ENCODE results near the gene PLEKHM2. TPM values are rescaled to one million over a fixed set of nuclear protein-coding genes. Genes with fewer than 3 reads are reported as not detected.

PLEKHM2 gene
- total RNA-seq, 2 donors from 2014 or later = 32.7 to 37.2 TPM

GRCh38 chr1:15681349-15682292 is 2.5 kb upstream of the PLEKHM2 start:
- TF ChIP-seq, protein P1, sequence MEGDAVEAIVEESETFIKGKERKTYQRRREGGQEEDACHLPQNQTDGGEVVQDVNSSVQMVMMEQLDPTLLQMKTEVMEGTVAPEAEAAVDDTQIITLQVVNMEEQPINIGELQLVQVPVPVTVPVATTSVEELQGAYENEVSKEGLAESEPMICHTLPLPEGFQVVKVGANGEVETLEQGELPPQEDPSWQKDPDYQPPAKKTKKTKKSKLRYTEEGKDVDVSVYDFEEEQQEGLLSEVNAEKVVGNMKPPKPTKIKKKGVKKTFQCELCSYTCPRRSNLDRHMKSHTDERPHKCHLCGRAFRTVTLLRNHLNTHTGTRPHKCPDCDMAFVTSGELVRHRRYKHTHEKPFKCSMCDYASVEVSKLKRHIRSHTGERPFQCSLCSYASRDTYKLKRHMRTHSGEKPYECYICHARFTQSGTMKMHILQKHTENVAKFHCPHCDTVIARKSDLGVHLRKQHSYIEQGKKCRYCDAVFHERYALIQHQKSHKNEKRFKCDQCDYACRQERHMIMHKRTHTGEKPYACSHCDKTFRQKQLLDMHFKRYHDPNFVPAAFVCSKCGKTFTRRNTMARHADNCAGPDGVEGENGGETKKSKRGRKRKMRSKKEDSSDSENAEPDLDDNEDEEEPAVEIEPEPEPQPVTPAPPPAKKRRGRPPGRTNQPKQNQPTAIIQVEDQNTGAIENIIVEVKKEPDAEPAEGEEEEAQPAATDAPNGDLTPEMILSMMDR (IDR thresholded peaks at IDR 0.05) = no peak
- Histone ChIP-seq H3K27ac (no peak overlapping the region), H3K9ac (ENCODE audit: low read depth in 2 of 2, low read length in 2 of 2) (no peak overlapping the region), H3K4me3 (no peak overlapping the region), H3K36me3 (no peaks in the 10 kb centered on the region), H3K9me3 (no peaks in the 10 kb centered on the region), H3K27me3 (no peaks in the 10 kb centered on the region), H3K4me1 (peaks cover 3% of the 10 kb centered on the region)
- intact Hi-C loops (cut with DNase I) = no loop called here
- no peak for DNase-seq

DNA sequence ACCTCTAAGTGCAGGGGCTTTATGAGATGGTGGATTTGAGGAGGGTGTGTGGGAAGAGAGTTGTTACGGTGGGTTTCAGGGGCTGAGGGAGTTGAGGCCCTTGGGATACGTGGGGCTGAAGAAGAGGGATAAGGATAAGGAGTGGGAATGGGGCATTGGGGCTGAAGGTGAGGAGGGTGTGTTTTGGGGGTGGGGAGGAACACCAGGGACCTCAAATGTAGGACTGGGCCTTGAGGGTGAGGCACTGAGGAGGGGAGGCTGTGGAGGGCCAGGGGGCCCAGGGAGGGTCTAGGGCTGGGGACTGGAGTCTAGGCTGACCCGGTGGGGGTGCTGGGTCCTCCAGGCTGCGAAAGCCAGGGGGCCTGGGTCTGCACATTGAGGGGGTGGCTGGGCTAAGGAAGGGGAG is 1.2 kb upstream of the PLEKHM2 start:
- TF ChIP-seq, protein P1 (IDR thresholded peaks at IDR 0.05) = no peak
- intact Hi-C loops (cut with DNase I) = no loop called here
- no peak overlapping the region for H3K9ac ChIP-seq (ENCODE audit: low read depth in 2 of 2, low read length in 2 of 2)

DNA sequence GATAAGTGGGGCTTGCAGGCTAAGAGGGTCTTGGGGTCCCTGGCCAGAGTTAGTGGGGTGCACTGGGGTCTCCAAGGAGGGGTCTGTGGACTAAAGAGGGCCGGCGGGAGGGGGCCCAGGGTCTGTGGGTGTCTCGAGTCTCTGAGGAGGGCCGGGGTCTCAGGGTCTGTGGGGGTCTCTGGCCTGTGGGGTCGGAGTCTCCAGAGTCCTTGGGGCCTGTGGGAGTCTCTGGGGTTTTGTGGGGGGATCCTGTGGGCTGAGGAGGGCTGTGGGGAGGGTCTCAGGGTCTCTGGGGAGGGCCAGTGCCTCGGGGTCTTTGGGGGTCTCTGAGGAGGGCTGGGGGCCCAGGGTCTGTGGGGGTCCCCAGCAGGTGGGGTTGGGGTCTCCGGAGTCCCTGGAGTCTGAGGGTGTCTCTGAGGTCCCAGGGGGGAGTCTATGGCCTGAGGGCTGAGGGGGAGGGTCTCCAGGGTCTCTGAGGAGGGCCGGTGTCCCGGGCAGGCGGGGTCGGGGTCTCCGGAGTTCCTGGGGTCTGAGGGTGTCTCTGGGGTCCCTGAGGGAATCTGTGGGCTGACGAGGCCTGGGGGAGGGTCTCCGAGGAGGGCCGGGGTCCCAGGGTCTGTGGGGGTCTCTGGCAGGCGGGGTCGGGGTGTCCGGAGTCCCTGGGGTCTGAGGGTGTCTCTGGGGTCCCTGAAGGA is 628 bp upstream of the PLEKHM2 start:
- H3K27ac ChIP-seq = peak overlapping the region; percentile 70
- peak overlapping the region; percentile 59 for H3K4me3 ChIP-seq
- DNase-seq = no peak
- no peaks in the 10 kb centered on the region for H3K36me3 ChIP-seq
- no peaks in the 10 kb centered on the region for H3K9me3 ChIP-seq
- no peaks in the 10 kb centered on the region for H3K27me3 ChIP-seq
- peaks cover 3% of the 10 kb centered on the region for H3K4me1 ChIP-seq
- intact Hi-C loops (cut with DNase I) = no loop called here
- H3K9ac ChIP-seq (ENCODE audit: low read depth in 2 of 2, low read length in 2 of 2) = peak overlapping the region; percentile 81 to 97
- TF ChIP-seq, protein P1 (IDR thresholded peaks at IDR 0.05) = no peak

More for the DNA sequence above, 1.2 kb upstream of the PLEKHM2 start:
- peaks cover 3% of the 10 kb centered on the region for H3K4me1 ChIP-seq
- no peaks in the 10 kb centered on the region for H3K27me3 ChIP-seq
- no peak overlapping the region for H3K27ac ChIP-seq
- H3K9me3 ChIP-seq = no peaks in the 10 kb centered on the region
- DNase-seq = no peak
- no peak overlapping the region for H3K4me3 ChIP-seq
- H3K36me3 ChIP-seq = no peaks in the 10 kb centered on the region

GRCh38 chr1:15684468-15685291 is 560 bp downstream of the PLEKHM2 start:
- H3K4me3 ChIP-seq = peak overlapping the region; percentile 86
- peak overlapping the region; percentile 84 to 97 for H3K9ac ChIP-seq (ENCODE audit: low read depth in 2 of 2, low read length in 2 of 2)
- H3K4me1 ChIP-seq = peaks cover 3% of the 10 kb centered on the region
- H3K9me3 ChIP-seq = no peaks in the 10 kb centered on the region
- peak overlapping the region; percentile 73 for H3K27ac ChIP-seq
- intact Hi-C loops (cut with DNase I) = no loop called here
- peak; percentile 45 for DNase-seq
- H3K27me3 ChIP-seq = no peaks in the 10 kb centered on the region
- H3K36me3 ChIP-seq = no peaks in the 10 kb centered on the region
- TF ChIP-seq, protein P1 (IDR thresholded peaks at IDR 0.05) = no peak

- no peaks in the 10 kb centered on the region for H3K9me3 ChIP-seq
- TF ChIP-seq, protein P1 (IDR thresholded peaks at IDR 0.05) = no peak
- H3K36me3 ChIP-seq = no peaks in the 10 kb centered on the region
- peaks cover 3% of the 10 kb centered on the region for H3K4me1 ChIP-seq
- no peak for DNase-seq
- no peak overlapping the region for H3K4me3 ChIP-seq
- H3K27me3 ChIP-seq = no peaks in the 10 kb centered on the region
- H3K27ac ChIP-seq = no peak overlapping the region
- intact Hi-C loops (cut with DNase I) = no loop called here
- H3K9ac ChIP-seq (ENCODE audit: low read depth in 2 of 2, low read length in 2 of 2) = no peak overlapping the region
Measured at GRCh38 chr1:15685820-15686219, 1.7 kb downstream of the PLEKHM2 start.

Measured in colonic mucosa (tissue), 4 donors.